Activated naive CD8-positive, alpha-beta T cell (primary cell): ENCODE results near the gene UBE2D3.

Experiments
- H3K27ac Mint-ChIP-seq: one replicate; pipeline ENCODE4 v1.8.0; 2021; ENCODE audit warnings: mixed read lengths
- H3K27me3 Mint-ChIP-seq: one replicate; pipeline ENCODE4 v1.8.0; 2021; ENCODE audit warnings: mixed read lengths
- H3K36me3 Mint-ChIP-seq: one replicate; pipeline ENCODE4 v1.8.0; 2021; ENCODE audit warnings: mixed read lengths
- H3K4me1 Mint-ChIP-seq: one replicate; pipeline ENCODE4 v1.8.0; 2021; ENCODE audit warnings: low read depth, mixed read lengths
- H3K4me3 Mint-ChIP-seq: one replicate; pipeline ENCODE4 v1.8.0; 2021; ENCODE audit warnings: mild to moderate bottlenecking, mixed read lengths
- H3K9me3 Mint-ChIP-seq: one replicate; pipeline ENCODE4 v1.8.0; 2021; ENCODE audit warnings: low read depth, mixed read lengths

The UBE2D3 gene

DNA sequence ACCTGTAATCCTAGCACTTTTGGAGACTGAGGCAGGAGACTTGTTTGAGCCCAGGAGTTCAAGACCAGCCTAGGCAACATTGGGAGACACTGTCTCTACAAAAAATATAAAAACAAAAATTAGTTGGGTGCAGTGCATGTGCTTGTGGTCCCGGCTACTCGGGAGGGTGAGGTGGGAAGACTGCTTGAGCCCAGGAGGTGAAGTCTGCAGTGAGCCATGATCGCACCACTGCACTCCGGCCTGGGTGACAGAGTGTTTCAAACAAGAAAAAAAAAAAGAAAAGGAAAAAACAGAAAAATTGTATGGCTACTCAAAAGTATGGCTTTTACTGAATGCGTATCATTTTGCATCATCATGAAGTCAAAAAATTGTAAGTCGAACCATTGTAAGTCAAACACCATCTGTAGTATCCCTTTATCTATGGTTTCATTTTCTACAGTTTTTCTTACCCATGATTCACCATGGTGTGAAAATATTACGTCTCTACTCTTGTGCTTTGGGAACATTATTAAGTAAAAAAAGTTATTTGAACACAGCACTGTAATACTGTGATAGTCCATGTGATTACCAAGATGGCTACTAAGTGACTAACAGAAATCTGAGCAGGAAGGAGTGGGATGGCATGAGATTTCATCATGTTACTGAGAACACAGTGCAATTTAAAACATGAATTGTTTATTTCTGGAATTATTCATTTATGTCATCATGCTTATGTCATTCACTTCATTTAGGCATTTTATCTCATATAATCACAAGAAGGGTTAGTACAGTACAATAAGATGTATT is 40.1 kb downstream of the UBE2D3 start:
- Mint-ChIP-seq H3K27me3 (no peaks in the 10 kb centered on the region), H3K4me3 (no peak overlapping the region), H3K36me3 (peaks cover 6% of the 10 kb centered on the region), H3K27ac (peak overlapping the region; percentile 35), H3K4me1 (peaks cover 24% of the 10 kb centered on the region), H3K9me3 (peaks cover 20% of the 10 kb centered on the region)

DNA sequence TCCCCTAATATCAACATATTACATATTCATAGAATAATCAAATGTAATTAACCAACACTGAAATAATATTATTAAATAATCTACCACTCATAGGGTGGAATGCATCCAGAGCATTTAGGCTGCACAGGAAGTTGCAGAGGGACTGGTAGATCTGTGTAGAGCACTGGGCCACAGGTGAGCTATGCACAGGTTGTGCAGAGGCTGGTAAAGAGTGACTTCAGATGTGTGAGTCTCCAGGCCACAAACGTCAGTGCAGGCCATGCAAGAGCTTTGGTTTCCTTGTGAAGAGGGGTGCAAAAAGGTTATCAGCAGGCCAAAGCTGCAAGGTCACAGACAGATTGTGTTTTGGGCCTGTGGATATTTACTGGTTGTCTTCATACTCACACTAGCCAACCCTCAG is 41.1 kb downstream of the UBE2D3 start:
- Mint-ChIP-seq H3K4me3 (no peak overlapping the region), H3K9me3 (peaks cover 17% of the 10 kb centered on the region), H3K36me3 (peaks cover 2% of the 10 kb centered on the region), H3K27me3 (no peaks in the 10 kb centered on the region), H3K27ac (no peak overlapping the region), H3K4me1 (peaks cover 20% of the 10 kb centered on the region)

DNA sequence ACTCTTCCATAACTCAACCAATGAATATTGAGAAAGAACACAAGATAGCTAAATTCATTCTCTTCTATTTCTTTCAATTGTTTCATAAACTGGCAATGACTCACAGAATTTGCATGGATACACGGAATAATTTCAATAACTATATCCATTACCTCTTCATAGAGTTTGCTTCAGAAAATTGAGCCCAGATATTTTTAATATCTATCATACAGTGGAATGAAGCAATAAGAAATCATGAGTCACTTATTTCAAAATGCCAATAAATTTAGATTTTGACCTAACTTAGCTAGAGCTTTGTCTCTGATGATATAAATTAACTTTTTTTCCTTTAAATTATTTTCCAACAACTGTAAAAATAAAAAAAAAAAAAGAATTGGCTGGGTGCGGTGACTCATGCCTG is 44.3 kb downstream of the UBE2D3 start:
- H3K27me3 Mint-ChIP-seq = no peaks in the 10 kb centered on the region
- no peaks in the 10 kb centered on the region for H3K36me3 Mint-ChIP-seq
- H3K4me3 Mint-ChIP-seq = no peak overlapping the region
- H3K4me1 Mint-ChIP-seq = peaks cover 4% of the 10 kb centered on the region
- H3K9me3 Mint-ChIP-seq = peaks cover 3% of the 10 kb centered on the region
- H3K27ac Mint-ChIP-seq = no peak overlapping the region

DNA sequence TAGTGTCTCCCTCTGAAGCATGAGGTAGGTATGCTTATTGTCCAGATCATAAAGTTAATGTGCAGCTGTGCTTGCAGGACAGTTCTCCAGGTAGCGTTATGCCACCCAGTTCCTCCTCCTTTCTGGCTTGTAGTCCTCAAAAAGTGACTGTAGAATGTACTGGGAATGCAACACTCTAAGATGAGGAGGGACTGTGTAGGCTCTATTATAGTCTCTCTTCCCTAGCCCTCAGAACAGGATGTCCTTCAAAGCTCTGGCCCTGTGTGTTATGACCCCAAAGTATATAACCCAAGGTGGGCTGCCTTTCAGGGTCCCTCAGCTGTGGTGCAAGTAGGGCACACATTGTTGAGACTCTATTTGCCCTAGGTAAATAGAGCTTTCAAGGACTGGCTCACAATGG is 45.8 kb downstream of the UBE2D3 start:
- Mint-ChIP-seq H3K9me3 (no peaks in the 10 kb centered on the region), H3K4me1 (no peaks in the 10 kb centered on the region), H3K27ac (no peak overlapping the region), H3K27me3 (no peaks in the 10 kb centered on the region), H3K36me3 (no peaks in the 10 kb centered on the region), H3K4me3 (no peak overlapping the region)

DNA sequence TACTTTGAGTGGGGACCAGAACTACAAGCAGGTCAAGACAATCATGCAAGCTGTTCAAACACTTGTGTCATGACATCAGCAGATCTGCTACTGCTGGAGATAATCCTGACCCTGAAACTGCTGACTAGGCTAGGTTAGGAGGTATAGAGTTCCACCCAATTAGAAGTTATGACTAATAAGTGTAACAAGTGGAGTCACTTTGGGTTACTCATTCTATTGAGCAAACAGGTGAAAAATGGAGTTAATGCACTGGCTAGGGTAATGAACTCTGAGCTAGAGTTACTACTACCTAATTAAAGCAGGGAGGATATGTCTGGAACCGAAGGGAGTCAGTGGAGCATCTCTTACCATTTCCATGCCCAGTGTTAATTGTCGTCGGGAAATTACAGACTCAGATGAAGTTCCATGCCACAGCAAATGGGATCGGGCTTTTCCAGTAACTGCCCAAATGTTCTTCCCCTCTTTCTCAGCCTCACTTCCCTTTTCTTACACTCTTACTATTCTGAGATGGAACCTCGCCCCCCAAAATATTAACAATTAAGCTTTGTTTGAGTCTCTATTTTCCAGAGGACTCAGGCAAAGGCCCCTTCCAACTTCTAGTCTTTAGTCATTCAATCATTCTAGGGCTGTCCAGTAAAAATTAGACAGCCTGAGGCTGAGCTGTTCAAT is 46.7 kb downstream of the UBE2D3 start:
- H3K27me3 Mint-ChIP-seq = no peaks in the 10 kb centered on the region
- no peak overlapping the region for H3K27ac Mint-ChIP-seq
- no peaks in the 10 kb centered on the region for H3K36me3 Mint-ChIP-seq
- no peaks in the 10 kb centered on the region for H3K9me3 Mint-ChIP-seq
- H3K4me3 Mint-ChIP-seq = no peak overlapping the region
- no peaks in the 10 kb centered on the region for H3K4me1 Mint-ChIP-seq

DNA sequence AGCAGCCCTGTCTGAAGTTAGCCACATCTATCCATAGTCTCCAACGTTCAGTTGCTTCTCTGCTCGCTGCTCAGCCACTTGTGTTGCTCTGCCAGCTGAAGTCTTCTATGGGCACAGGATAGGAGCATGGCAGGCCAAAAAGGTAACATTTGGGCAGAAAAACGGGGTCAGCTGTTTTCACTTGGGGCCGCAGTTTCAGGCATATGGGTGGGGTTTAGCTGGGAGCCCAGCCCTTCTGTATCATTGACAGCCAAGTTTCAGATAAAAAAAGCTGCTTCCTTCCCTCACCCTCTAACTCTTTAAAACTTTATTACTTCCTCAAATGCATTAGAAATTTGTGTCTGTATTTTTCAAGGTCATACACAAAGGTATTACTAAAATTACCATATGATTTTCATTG is 48.1 kb downstream of the UBE2D3 start:
- Mint-ChIP-seq H3K9me3 (no peaks in the 10 kb centered on the region), H3K36me3 (no peaks in the 10 kb centered on the region), H3K4me1 (no peaks in the 10 kb centered on the region), H3K27me3 (no peaks in the 10 kb centered on the region), H3K27ac (no peak overlapping the region), H3K4me3 (no peak overlapping the region)

DNA sequence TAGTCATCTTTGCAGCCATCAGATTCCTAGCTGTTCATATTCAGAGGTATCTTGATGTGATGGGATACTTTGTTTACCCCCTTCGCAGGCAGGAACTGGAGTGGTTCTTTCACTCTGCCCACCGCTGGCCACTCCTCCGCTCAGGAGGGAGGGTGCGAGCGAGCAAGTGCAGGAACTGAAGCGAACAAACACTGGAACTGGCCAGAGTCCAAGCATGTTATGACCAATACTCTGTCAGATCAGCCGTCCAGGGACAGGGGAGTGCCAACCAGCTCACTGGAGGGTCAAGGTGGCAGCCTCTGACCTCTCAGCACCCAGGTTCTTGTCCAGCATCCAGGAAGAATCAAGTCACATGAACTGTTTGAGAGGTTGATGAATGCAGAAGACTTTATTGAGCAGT is 48.6 kb downstream of the UBE2D3 start:
- H3K36me3 Mint-ChIP-seq = no peaks in the 10 kb centered on the region
- H3K4me1 Mint-ChIP-seq = no peaks in the 10 kb centered on the region
- no peaks in the 10 kb centered on the region for H3K9me3 Mint-ChIP-seq
- no peak overlapping the region for H3K4me3 Mint-ChIP-seq
- H3K27ac Mint-ChIP-seq = no peak overlapping the region
- no peaks in the 10 kb centered on the region for H3K27me3 Mint-ChIP-seq

DNA sequence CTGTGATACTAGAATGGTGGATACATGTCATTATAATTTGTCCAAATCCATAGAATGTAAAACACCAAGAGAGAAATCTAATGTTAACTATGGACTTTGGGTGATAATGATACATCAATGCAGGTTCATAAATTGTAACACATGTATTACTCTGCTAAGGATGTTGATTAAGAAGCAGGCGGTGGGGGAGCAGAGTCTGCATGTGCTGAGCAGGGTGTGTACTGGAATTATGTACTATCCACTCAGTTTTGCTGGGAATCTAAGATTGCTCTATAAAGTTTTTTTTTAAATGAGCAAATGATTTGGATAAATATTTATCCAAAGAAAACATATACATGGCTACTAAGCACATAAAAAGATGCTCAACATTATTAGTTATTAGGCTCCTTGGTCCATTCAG is 51.5 kb downstream of the UBE2D3 start:
- no peaks in the 10 kb centered on the region for H3K36me3 Mint-ChIP-seq
- H3K4me1 Mint-ChIP-seq = no peaks in the 10 kb centered on the region
- no peaks in the 10 kb centered on the region for H3K9me3 Mint-ChIP-seq
- no peak overlapping the region for H3K4me3 Mint-ChIP-seq
- no peak overlapping the region for H3K27ac Mint-ChIP-seq
- no peaks in the 10 kb centered on the region for H3K27me3 Mint-ChIP-seq

DNA sequence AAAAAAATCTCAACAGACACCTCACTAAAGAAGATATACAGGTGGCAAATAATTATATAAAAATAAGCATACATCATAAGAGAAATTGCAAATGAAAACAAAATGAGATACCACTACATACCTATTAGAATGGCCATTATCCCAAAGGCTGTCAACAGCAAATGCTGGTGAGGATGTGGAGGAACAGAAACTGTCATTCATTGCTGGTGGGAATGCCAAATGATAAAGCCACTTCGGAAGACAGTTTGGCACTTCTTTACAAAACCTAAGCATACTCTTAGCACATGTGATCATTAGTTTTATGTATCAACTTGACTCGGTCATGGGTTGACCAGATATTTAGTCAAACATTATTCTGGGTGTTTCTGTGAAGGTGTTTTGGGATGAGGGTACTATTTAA is 53.1 kb downstream of the UBE2D3 start:
- Mint-ChIP-seq H3K36me3 (no peaks in the 10 kb centered on the region), H3K27ac (no peak overlapping the region), H3K4me3 (no peak overlapping the region), H3K9me3 (no peaks in the 10 kb centered on the region), H3K4me1 (no peaks in the 10 kb centered on the region), H3K27me3 (no peaks in the 10 kb centered on the region)

DNA sequence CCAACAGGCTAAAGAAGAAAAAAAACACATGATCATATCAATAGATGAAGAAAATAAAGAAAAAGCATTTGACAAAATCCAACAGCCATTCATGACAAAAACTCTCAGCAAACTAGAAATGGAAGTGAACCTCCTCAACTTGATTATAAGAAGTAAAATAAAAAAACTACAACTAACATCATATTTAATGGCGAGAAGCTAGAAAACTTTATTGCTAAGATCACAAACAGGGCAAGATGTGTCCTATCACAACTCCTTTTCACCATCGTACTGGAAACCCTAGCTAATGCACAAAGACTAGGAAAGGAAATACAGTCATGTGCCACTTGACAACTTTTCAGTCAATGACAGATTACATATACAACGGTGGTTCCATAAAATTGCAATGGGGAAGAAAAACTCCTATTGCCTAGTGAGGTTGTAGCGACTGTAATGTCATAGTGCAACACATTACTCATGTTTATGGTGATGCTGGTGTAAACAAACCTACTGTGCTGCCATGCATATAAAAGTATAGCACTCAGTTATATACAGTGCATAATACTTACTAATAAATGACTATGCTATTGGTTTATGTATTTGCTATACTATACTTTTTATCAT is 54.5 kb downstream of the UBE2D3 start:
- Mint-ChIP-seq H3K4me3 (no peak overlapping the region), H3K36me3 (no peaks in the 10 kb centered on the region), H3K27ac (no peak overlapping the region), H3K27me3 (no peaks in the 10 kb centered on the region), H3K4me1 (no peaks in the 10 kb centered on the region), H3K9me3 (no peaks in the 10 kb centered on the region)

DNA sequence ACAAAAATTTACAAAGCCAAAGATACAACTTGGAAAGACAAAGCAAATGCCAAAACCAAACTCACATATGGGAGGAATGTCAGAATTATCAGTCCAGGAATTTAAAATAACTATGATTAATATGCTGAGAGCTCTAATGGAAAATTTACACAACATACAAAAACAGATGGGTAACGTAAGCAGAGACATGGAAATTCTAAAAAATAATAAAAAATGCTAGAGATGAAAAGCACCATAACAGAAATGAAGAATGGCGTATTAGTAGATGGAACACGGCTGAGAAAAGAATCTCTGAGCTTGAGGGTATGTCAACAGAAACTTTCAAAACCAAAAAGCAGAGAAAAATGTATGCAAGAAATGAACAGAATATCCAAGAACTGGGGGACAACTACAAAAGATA is 62.5 kb downstream of the UBE2D3 start:
- Mint-ChIP-seq H3K36me3 (no peaks in the 10 kb centered on the region), H3K27ac (no peak overlapping the region), H3K4me1 (peaks cover 13% of the 10 kb centered on the region), H3K4me3 (no peak overlapping the region), H3K9me3 (no peaks in the 10 kb centered on the region), H3K27me3 (peaks cover 2% of the 10 kb centered on the region)

DNA sequence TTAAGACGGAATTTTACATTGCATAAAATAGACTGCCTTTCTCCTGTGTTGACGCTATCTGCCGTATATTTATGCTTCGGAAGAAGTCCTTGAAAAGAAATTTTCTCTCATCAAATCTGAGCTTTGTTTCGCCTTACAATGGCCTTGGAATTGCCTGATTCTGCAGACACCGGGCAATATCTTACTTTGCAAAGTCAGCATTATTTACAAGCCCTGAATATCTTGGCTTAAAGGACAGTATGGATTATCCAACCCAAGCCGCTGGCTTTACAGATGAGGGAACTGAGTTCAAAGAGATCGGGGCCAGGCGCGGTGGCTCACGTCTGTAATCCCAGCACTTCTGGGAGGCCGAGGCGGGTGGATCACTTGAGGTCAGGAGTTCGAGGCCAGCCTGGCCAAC is 65.4 kb downstream of the UBE2D3 start:
- Mint-ChIP-seq H3K9me3 (no peaks in the 10 kb centered on the region), H3K36me3 (no peaks in the 10 kb centered on the region), H3K4me3 (peak overlapping the region; percentile 96)

DNA sequence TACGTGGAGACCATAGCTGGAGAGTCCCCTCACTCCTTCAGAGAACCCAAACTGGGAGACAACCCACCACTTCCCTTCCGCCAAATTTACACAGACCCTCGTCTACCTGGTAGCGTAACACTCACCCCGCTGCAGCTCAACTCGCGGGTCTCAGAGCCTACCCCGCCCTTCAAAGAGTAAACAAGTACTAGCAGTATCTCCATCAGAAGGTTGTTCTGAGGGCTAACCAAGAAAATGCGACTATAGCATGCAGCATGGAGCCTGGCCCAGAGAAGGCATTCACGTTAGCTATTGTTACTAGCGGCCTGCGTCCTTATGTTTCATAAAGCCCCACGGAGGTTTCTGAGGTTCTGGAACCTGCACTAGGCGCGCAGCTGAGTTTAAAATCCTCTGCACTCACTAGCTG is 66.1 kb downstream of the UBE2D3 start:
- Mint-ChIP-seq H3K27ac (peak overlapping the region; percentile 78), H3K4me3 (peak overlapping the region; percentile 96), H3K36me3 (no peaks in the 10 kb centered on the region), H3K4me1 (peaks cover 38% of the 10 kb centered on the region), H3K27me3 (peaks cover 2% of the 10 kb centered on the region), H3K9me3 (no peaks in the 10 kb centered on the region)

More for the DNA sequence above, 65.4 kb downstream of the UBE2D3 start:
- Mint-ChIP-seq H3K4me1 (peaks cover 38% of the 10 kb centered on the region), H3K27ac (no peak overlapping the region), H3K27me3 (peaks cover 2% of the 10 kb centered on the region)

DNA sequence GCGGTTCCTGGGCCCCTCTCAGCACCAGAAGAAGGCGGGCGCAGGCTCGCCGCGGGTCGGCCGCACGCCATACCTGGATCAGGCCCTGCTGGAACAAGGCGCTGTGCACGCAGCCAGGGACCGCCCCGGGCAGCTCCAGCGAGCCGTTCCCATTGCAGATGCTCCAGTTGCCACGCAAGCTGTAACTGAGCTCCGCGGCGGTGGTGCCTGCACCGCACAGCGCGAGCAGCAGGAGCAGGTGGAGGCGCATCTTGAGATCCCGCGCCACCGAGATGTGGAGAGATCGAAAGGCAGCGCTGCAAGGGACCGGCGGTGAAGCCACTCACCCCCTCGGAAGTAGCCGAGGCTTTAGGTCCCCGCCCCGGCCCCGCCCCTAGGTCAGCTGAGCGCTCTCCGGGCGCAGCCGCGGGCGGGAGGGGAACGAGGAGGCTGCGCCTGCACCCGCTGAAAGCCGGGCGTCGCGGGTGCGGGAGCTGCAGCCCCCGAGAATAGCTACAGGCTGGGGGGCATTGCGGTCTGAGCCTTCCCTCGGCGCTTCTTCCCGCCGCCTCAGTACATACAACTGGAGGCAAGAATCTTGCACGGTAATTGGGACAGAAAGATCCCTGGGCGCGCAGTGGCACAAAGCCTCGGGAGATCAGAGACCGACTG is 66.6 kb downstream of the UBE2D3 start, which contains the start of gene MANBA:
Gene MANBA, minus strand, starts transcription at position 324 of the 651 bp plus-strand sequence. Its CDS starts 74 bp downstream, at position 250.
- no peaks in the 10 kb centered on the region for H3K9me3 Mint-ChIP-seq
- H3K27ac Mint-ChIP-seq = peak within 1 kb of the TSS; percentile 91
- peaks cover 38% of the 10 kb centered on the region for H3K4me1 Mint-ChIP-seq
- peaks cover 2% of the 10 kb centered on the region for H3K27me3 Mint-ChIP-seq
- no peaks in the 10 kb centered on the region for H3K36me3 Mint-ChIP-seq
- peak within 1 kb of the TSS; percentile 96 for H3K4me3 Mint-ChIP-seq
